Prostate gland (tissue), 2 donors: ENCODE data around the gene ZBTB47.

Experiments
- POLR2A ChIP-seq: fragments of 450-650 bp; IDR thresholded peaks from one replicate; pipeline ENCODE4 v1.6.1; 2016; ENCODE audit warnings: antibody characterized with exemption, mild to moderate bottlenecking
- POLR2AphosphoS5 ChIP-seq: sonication (generic); formaldehyde crosslinking; IDR thresholded peaks from one replicate; pipeline ENCODE4 v1.6.1; 2017; ENCODE audit warnings: antibody characterized with exemption
- TF ChIP-seq, protein P1 (sequence below), 4 experiments: fragments of 200-600 bp in 2 of 4; fragments of 450-650 bp in 2 of 4; sonication (generic) in 2 of 4; IDR thresholded peaks; 1 replicate in 3 of 4; 2 replicates in 1 of 4; pipeline ENCODE4 v1.5.1; 2016 to 2019; ENCODE audit warnings: antibody characterized with exemption in 4 of 4, mild to moderate bottlenecking in 2 of 4, moderate library complexity in 2 of 4

DNA sequence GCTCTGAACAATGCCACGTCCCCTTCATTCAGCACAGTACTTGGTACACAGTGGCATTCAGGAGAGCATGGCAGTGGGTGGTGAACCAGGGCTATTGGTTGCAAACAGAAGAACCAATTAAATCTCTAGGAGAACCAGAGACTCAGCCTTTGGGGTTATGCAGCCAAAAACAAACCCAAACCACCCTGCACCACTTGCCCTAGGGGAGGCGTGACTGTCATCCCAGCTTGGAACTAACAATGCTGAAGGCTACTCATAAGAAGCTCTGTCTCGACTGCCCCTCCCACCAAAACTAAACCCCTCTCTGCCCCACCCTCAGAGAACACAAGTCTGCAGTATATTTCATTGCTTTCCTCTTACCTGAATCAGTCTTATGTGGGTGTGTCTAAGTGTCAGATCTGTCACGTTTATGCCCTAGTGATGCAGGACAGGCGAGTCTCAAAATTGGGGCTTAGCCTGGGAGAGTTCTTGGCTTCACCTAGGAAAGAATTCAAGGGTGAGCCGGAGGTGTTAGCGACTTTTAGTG, 16.6 kb downstream of the ZBTB47 start:
- TF ChIP-seq, protein P1, sequence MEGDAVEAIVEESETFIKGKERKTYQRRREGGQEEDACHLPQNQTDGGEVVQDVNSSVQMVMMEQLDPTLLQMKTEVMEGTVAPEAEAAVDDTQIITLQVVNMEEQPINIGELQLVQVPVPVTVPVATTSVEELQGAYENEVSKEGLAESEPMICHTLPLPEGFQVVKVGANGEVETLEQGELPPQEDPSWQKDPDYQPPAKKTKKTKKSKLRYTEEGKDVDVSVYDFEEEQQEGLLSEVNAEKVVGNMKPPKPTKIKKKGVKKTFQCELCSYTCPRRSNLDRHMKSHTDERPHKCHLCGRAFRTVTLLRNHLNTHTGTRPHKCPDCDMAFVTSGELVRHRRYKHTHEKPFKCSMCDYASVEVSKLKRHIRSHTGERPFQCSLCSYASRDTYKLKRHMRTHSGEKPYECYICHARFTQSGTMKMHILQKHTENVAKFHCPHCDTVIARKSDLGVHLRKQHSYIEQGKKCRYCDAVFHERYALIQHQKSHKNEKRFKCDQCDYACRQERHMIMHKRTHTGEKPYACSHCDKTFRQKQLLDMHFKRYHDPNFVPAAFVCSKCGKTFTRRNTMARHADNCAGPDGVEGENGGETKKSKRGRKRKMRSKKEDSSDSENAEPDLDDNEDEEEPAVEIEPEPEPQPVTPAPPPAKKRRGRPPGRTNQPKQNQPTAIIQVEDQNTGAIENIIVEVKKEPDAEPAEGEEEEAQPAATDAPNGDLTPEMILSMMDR (IDR thresholded peaks at IDR 0.05): no peak
- TF ChIP-seq POLR2AphosphoS5 (no peak), POLR2A (no peak)
